GM13977 (cell line): Measurements from ENCODE around the gene JMJD1C.

Source experiments
- DNase-seq: peaks from one replicate; pipeline ENCODE4 v3.0.0; 2012; ENCODE audit warnings: low spot score
- CTCF ChIP-seq: IDR thresholded peaks from 2 replicates; pipeline ENCODE4 v1.5.1; 2012; ENCODE audit warnings: mild to moderate bottlenecking, control low read depth; ENCODE audit not compliant: insufficient read depth; ENCODE audit errors: extremely low read depth, missing control alignments
- in situ Hi-C: fragments of 300-500 bp; cut with MboI; formaldehyde crosslinking; loops from one replicate; pipeline ENCODE4 v1.12.0; 2022; ENCODE audit warnings: low sequenced_read_pairs, low pct_unique_long_range_greater_than_20kb, mixed read lengths, inconsistent platforms; ENCODE audit not compliant: unreplicated experiment

JMJD1C gene

GRCh38 chr10:63374991-63375390, 90.8 kb downstream of the JMJD1C start:
- DNase-seq, result no peak
- no peak for TF ChIP-seq CTCF
- in situ Hi-C loops, result no loop called here

- TF ChIP-seq CTCF, result no peak
- DNase-seq, result no peak
- in situ Hi-C loops, result no loop called here
Measured at GRCh38 chr10:63373176-63373575, 92.6 kb downstream of the JMJD1C start.

GRCh38 chr10:63369711-63370110, 96.1 kb downstream of the JMJD1C start:
- no peak for DNase-seq
- in situ Hi-C loops, result no loop called here
- no peak for TF ChIP-seq CTCF

GRCh38 chr10:63368365-63368764, 97.4 kb downstream of the JMJD1C start:
- in situ Hi-C loops, result no loop called here
- DNase-seq, result no peak

DNA sequence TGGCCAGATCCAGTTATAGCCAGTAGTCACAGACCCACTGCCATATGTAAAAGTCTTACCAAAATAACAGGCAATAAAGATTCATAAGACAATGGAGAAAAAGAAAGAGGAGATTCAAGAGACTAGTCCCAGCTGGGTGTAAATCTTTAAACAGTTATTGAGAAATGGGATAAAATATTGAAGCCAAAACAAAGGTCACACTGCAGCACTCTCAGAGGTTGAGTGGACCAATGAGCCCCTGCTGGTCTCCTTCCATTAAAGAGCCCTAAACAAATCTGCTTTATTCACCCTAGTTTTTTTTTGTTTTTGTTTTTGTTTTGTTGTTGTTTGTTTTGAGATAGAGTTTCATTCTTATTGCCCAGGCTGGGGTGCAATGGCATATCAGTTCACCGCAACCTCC, 98.8 kb downstream of the JMJD1C start:
- TF ChIP-seq CTCF, result no peak
- in situ Hi-C loops, result no loop called here
- DNase-seq, result no peak

More at GRCh38 chr10:63368365-63368764, 97.4 kb downstream of the JMJD1C start:
- TF ChIP-seq CTCF, result no peak

GRCh38 chr10:63365976-63366765, 99.6 kb downstream of the JMJD1C start:
- TF ChIP-seq CTCF, result no peak
- no peak for DNase-seq
- in situ Hi-C loops, result no loop called here
